ENCODE measurements around the gene BNC1. TPM values are rescaled to one million over a fixed set of nuclear protein-coding genes. Genes with fewer than 3 reads are reported as not detected.
"Not testable (repeated sequence)": the region's sequence is repeated elsewhere in the genome, so short reads cannot be mapped to it uniquely, and the experiment has no call there.

The BNC1 gene
- total and polyA plus RNA-seq, 4 donors = 0.13 to 0.21 TPM; not detected in 2

- DNase-seq (no peak), ATAC-seq (ENCODE audit: low FRiP score) (peak; percentile 74)
- Histone ChIP-seq H3K9me3 (ENCODE audit: control insufficient read depth, low read length) (no peaks in the 10 kb centered on the region), H3K27ac (ENCODE audit: low read depth in 1 of 2, low read length in 2 of 2) (no peak overlapping the region), H3K4me3 (ENCODE audit: low read length in 2 of 2) (no peak overlapping the region), H3K4me1 (ENCODE audit: control insufficient read depth in 1 of 2, insufficient read depth in 2 of 2, low read length in 2 of 2) (no peaks in the 10 kb centered on the region), H3K27me3 (ENCODE audit: control insufficient read depth in 1 of 2, insufficient read depth in 2 of 2, low read length in 1 of 2) (no peaks in the 10 kb centered on the region), H3K36me3 (ENCODE audit: control insufficient read depth in 1 of 2, insufficient read depth in 2 of 2, low read length in 1 of 2) (no peaks in the 10 kb centered on the region)
- 14 to 16% methylated on average over 11 of the region's 11 CpGs for WGBS, 2 donors
- intact Hi-C loops (cut with DNase I) = loop anchor here (5.0 to 10.0 kb wide), 3 partner anchors 189 to 309 kb away; no protein-coding TSS in a partner anchor
Observed at GRCh38 chr15:83248151-83249029, 36.1 kb downstream of the BNC1 start.

GRCh38 chr15:83243634-83244033, 40.8 kb downstream of the BNC1 start:
- ATAC-seq (ENCODE audit: low FRiP score) = no peak
- H3K27ac ChIP-seq (ENCODE audit: low read depth in 1 of 2, low read length in 2 of 2) = no peak overlapping the region
- no peaks in the 10 kb centered on the region for H3K9me3 ChIP-seq (ENCODE audit: control insufficient read depth, low read length)
- no peaks in the 10 kb centered on the region for H3K27me3 ChIP-seq (ENCODE audit: control insufficient read depth in 1 of 2, insufficient read depth in 2 of 2, low read length in 1 of 2)
- 72% methylated on average over 8 of the region's 8 CpGs for WGBS, 2 donors
- H3K4me1 ChIP-seq (ENCODE audit: control insufficient read depth in 1 of 2, insufficient read depth in 2 of 2, low read length in 2 of 2) = no peaks in the 10 kb centered on the region
- H3K36me3 ChIP-seq (ENCODE audit: control insufficient read depth in 1 of 2, insufficient read depth in 2 of 2, low read length in 1 of 2) = no peaks in the 10 kb centered on the region
- no peak overlapping the region for H3K4me3 ChIP-seq (ENCODE audit: low read length in 2 of 2)
- intact Hi-C loops (cut with DNase I) = loop anchor here in 1 of 2 donors (10.0 kb wide), 1 partner anchor 311 kb away; no protein-coding TSS in a partner anchor
- DNase-seq = no peak

GRCh38 chr15:83230242-83230641, 54.2 kb downstream of the BNC1 start:
- no peak overlapping the region for H3K27ac ChIP-seq (ENCODE audit: low read depth in 1 of 2, low read length in 2 of 2)
- no peaks in the 10 kb centered on the region for H3K9me3 ChIP-seq (ENCODE audit: control insufficient read depth, low read length)
- DNase-seq (no peak), ATAC-seq (ENCODE audit: low FRiP score) (no peak)
- no peak overlapping the region for H3K4me3 ChIP-seq (ENCODE audit: low read length in 2 of 2)
- no peaks in the 10 kb centered on the region for H3K36me3 ChIP-seq (ENCODE audit: control insufficient read depth in 1 of 2, insufficient read depth in 2 of 2, low read length in 1 of 2)
- intact Hi-C loops (cut with DNase I) = no loop called here
- no peaks in the 10 kb centered on the region for H3K27me3 ChIP-seq (ENCODE audit: control insufficient read depth in 1 of 2, insufficient read depth in 2 of 2, low read length in 1 of 2)
- H3K4me1 ChIP-seq (ENCODE audit: control insufficient read depth in 1 of 2, insufficient read depth in 2 of 2, low read length in 2 of 2) = no peaks in the 10 kb centered on the region
- WGBS, 2 donors = 93 to 98% methylated on average over 21 of the region's 21 CpGs

DNA sequence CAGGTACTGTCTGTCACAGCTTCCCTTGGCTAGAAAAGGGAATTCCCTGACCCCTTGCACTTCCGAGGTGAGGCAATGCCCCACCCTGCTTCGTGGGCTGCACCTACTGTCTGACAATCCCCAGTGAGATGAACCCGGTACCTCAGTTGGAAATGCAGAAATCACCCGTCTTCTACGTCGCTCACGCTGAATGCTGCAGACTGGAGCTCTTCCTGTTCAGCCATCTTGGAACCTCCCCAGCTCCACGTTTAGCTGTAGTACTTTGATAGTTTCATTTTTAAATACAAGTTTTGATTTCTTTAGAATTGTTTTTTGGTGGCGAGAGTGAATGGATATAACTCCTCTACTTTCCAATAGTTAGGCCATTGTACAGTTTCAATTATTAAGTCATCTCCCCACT, 59.0 kb downstream of the BNC1 start:
- 83 to 85% methylated on average over 9 of the region's 9 CpGs for WGBS, 2 donors
- H3K4me1 ChIP-seq (ENCODE audit: control insufficient read depth in 1 of 2, insufficient read depth in 2 of 2, low read length in 2 of 2) = no peaks in the 10 kb centered on the region
- no peaks in the 10 kb centered on the region for H3K27me3 ChIP-seq (ENCODE audit: control insufficient read depth in 1 of 2, insufficient read depth in 2 of 2, low read length in 1 of 2)
- no peaks in the 10 kb centered on the region for H3K36me3 ChIP-seq (ENCODE audit: control insufficient read depth in 1 of 2, insufficient read depth in 2 of 2, low read length in 1 of 2)
- ATAC-seq (ENCODE audit: low FRiP score) (no peak), DNase-seq (no peak)
- no peak overlapping the region for H3K4me3 ChIP-seq (ENCODE audit: low read length in 2 of 2)
- intact Hi-C loops (cut with DNase I) = no loop called here
- no peak overlapping the region for H3K27ac ChIP-seq (ENCODE audit: low read depth in 1 of 2, low read length in 2 of 2)
- peaks cover 2% of the 10 kb centered on the region for H3K9me3 ChIP-seq (ENCODE audit: control insufficient read depth, low read length)

DNA sequence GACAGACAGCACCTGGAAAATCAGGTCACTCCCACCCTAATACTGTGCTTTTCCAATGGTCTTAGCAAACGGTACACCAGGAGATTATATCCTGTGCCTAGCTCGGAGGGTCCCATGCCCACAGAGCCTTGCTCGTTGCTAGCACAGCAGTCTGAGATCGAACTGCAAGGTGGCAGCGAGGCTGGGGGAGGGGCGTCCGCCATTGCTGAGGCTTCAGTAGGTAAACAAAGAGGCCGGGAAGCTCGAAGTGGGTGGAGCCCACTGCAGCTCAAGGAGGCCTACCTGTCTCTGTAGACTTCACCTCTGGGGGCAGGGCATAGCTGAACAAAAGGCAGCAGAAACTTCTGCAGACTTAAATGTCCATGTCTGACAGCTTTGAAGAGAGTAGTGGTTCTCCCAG, 62.7 kb downstream of the BNC1 start:
- 97 to 98% methylated on average over 9 of the region's 9 CpGs for WGBS, 2 donors
- H3K36me3 ChIP-seq (ENCODE audit: control insufficient read depth in 1 of 2, insufficient read depth in 2 of 2, low read length in 1 of 2); H3K4me1 ChIP-seq (ENCODE audit: control insufficient read depth in 1 of 2, insufficient read depth in 2 of 2, low read length in 2 of 2); DNase-seq; intact Hi-C loops (cut with DNase I); H3K4me3 ChIP-seq (ENCODE audit: low read length in 2 of 2); H3K27me3 ChIP-seq (ENCODE audit: control insufficient read depth in 1 of 2, insufficient read depth in 2 of 2, low read length in 1 of 2); H3K27ac ChIP-seq (ENCODE audit: low read depth in 1 of 2, low read length in 2 of 2); H3K9me3 ChIP-seq (ENCODE audit: control insufficient read depth, low read length); ATAC-seq (ENCODE audit: low FRiP score): not testable (repeated sequence)

DNA sequence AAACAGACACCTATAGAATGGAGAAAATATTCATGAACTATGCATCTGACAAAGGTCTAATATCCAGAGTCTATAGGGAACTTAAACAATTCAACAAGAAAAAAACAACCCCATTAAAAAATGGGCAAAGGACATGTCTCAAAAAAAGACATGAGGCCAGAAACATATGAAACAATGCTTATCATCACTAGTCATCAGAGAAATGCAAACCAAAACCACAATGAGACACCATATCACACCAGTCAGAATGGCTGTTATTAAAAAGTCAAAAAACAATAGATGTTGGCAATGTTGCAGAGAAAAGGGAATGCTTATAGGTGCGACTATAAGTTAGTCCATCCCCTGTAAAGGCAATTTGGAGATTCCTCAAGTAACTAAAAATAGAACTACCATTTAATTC, 65.4 kb downstream of the BNC1 start:
- ATAC-seq (ENCODE audit: low FRiP score) (no peak), DNase-seq (no peak)
- Histone ChIP-seq H3K4me1 (ENCODE audit: control insufficient read depth in 1 of 2, insufficient read depth in 2 of 2, low read length in 2 of 2) (no peaks in the 10 kb centered on the region), H3K36me3 (ENCODE audit: control insufficient read depth in 1 of 2, insufficient read depth in 2 of 2, low read length in 1 of 2) (no peaks in the 10 kb centered on the region), H3K9me3 (ENCODE audit: control insufficient read depth, low read length) (peaks cover 2% of the 10 kb centered on the region), H3K4me3 (ENCODE audit: low read length in 2 of 2) (no peak overlapping the region), H3K27me3 (ENCODE audit: control insufficient read depth in 1 of 2, insufficient read depth in 2 of 2, low read length in 1 of 2) (no peaks in the 10 kb centered on the region), H3K27ac (ENCODE audit: low read depth in 1 of 2, low read length in 2 of 2) (no peak overlapping the region)
- intact Hi-C loops (cut with DNase I) = no loop called here
- 88 to 97% methylated on average over 1 of the region's 1 CpG for WGBS, 2 donors

DNA sequence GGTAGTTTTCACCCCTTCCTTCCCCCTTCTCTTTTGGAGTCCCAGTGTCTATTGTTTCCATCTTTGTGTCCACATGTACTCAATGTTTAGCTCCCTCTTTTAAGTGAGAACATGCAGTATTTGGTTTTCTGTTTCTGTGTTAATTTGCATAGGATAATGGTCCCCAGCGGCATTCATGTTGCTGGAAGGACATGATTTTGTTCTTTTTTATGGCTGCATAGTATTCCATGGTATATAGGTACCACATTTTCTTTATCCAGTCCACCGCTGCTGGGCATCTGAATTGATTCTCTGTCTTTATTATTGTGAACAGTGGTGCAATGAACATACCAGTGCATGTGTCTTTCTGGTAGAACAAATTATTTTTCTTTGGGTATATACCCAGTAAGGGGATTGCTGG, 69.2 kb downstream of the BNC1 start:
- no peaks in the 10 kb centered on the region for H3K9me3 ChIP-seq (ENCODE audit: control insufficient read depth, low read length)
- H3K27me3 ChIP-seq (ENCODE audit: control insufficient read depth in 1 of 2, insufficient read depth in 2 of 2, low read length in 1 of 2) = peaks cover 0 to 1% of the 10 kb centered on the region in 2 donors
- no peaks in the 10 kb centered on the region for H3K4me1 ChIP-seq (ENCODE audit: control insufficient read depth in 1 of 2, insufficient read depth in 2 of 2, low read length in 2 of 2)
- H3K4me3 ChIP-seq (ENCODE audit: low read length in 2 of 2) = no peak overlapping the region
- intact Hi-C loops (cut with DNase I) = no loop called here
- WGBS, 2 donors = 95 to 100% methylated on average over 2 of the region's 2 CpGs
- H3K27ac ChIP-seq (ENCODE audit: low read depth in 1 of 2, low read length in 2 of 2) = no peak overlapping the region
- DNase-seq (no peak), ATAC-seq (ENCODE audit: low FRiP score) (no peak)
- H3K36me3 ChIP-seq (ENCODE audit: control insufficient read depth in 1 of 2, insufficient read depth in 2 of 2, low read length in 1 of 2) = no peaks in the 10 kb centered on the region

DNA sequence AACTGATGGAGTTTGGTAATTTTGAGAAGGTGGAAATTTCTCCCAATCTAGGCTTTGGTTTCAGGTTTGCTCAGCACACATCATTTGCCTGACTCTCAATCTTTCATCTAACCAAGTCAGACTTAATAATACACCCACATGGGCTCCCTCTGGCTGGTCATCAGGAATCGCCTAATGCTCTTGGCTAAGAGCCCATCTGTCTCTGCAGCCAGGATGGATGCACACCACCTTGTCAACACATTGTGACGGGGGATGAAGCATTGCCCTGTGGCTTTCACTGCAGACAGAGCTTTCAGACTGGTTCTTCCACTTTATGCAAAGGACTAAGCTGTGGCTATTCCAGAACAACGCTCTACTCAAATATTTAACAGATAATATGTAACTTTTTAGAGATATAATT, 73.8 kb downstream of the BNC1 start:
- intact Hi-C loops (cut with DNase I) = no loop called here
- 26 to 27% methylated on average over 3 of the region's 3 CpGs for WGBS, 2 donors
- Histone ChIP-seq H3K36me3 (ENCODE audit: control insufficient read depth in 1 of 2, insufficient read depth in 2 of 2, low read length in 1 of 2) (no peaks in the 10 kb centered on the region), H3K4me3 (ENCODE audit: low read length in 2 of 2) (no peak overlapping the region), H3K4me1 (ENCODE audit: control insufficient read depth in 1 of 2, insufficient read depth in 2 of 2, low read length in 2 of 2) (no peaks in the 10 kb centered on the region), H3K27ac (ENCODE audit: low read depth in 1 of 2, low read length in 2 of 2) (no peak overlapping the region), H3K27me3 (ENCODE audit: control insufficient read depth in 1 of 2, insufficient read depth in 2 of 2, low read length in 1 of 2) (peaks cover 0 to 1% of the 10 kb centered on the region in 2 donors), H3K9me3 (ENCODE audit: control insufficient read depth, low read length) (no peaks in the 10 kb centered on the region)
- DNase-seq (no peak), ATAC-seq (ENCODE audit: low FRiP score) (no peak)

DNA sequence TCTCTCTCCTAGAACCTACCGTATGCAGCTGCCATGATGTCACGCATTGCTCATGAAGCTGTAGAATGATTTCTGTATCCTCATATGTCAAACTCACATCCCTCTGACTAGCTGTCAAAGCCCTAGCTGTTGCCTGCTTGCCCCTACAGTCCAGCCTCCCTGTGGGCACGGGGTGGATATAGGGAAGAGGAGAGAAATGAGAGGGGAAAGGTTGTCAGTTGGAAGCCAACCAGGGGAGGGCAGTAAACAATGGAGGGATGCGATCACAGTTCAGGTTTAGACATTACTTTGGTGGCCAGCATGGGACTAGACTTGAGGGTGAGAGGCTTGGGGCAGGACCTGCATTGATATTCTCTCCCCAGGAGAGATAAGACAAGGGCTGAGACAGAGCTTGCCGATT, 75.1 kb downstream of the BNC1 start:
- no peak for DNase-seq

More for the DNA sequence above, 75.1 kb downstream of the BNC1 start:
- H3K27me3 ChIP-seq (ENCODE audit: control insufficient read depth in 1 of 2, insufficient read depth in 2 of 2, low read length in 1 of 2) = peaks cover 0 to 1% of the 10 kb centered on the region in 2 donors
- H3K27ac ChIP-seq (ENCODE audit: low read depth in 1 of 2, low read length in 2 of 2) = no peak overlapping the region
- WGBS, 2 donors = 77 to 86% methylated on average over 5 of the region's 5 CpGs
- H3K4me3 ChIP-seq (ENCODE audit: low read length in 2 of 2) = no peak overlapping the region
- H3K9me3 ChIP-seq (ENCODE audit: control insufficient read depth, low read length) = no peaks in the 10 kb centered on the region
- intact Hi-C loops (cut with DNase I) = loop anchor here (5.0 to 10.0 kb wide), 4 partner anchors 142 to 205 kb away; partner anchors contain the start of genes BTBD1 (in 1 of the 2) and C15orf40 (in 1 of the 2)
- H3K36me3 ChIP-seq (ENCODE audit: control insufficient read depth in 1 of 2, insufficient read depth in 2 of 2, low read length in 1 of 2) = no peaks in the 10 kb centered on the region
- no peak for ATAC-seq (ENCODE audit: low FRiP score)
- H3K4me1 ChIP-seq (ENCODE audit: control insufficient read depth in 1 of 2, insufficient read depth in 2 of 2, low read length in 2 of 2) = peaks cover 0 to 4% of the 10 kb centered on the region in 2 donors
